Body of pancreas (tissue), 4 donors: ENCODE measurements around the gene PPP1R9B. TPM values are rescaled to one million over a fixed set of nuclear protein-coding genes. Genes with fewer than 3 reads are reported as not detected.

ENCODE experiments used
- ATAC-seq: fragments of 150-250 bp; one replicate; pipeline ENCODE4 v1.9.1; 2016
- DNase-seq, 4 donors: peaks; one replicate each; pipeline ENCODE4 v3.0.0-alpha.2; 2019
- H3K27ac ChIP-seq, 4 donors: fragments of 200-600 bp; sonication (generic); 1 replicate in 3 of 4; 2 replicates in 1 of 4; pipeline versions ENCODE4 v1.5.1 to v1.6.1; 2016 to 2019; ENCODE audit warnings: mild to moderate bottlenecking in 1 of 4, mixed read lengths in 1 of 4, moderate library complexity in 1 of 4
- H3K27me3 ChIP-seq, 2 donors: fragments of 200-600 bp; sonication (generic); one replicate each; pipeline ENCODE4 v1.6.0; 2016; ENCODE audit warnings: mild to moderate bottlenecking in 1 of 2
- H3K36me3 ChIP-seq, 2 donors: fragments of 200-600 bp; sonication (generic); replicated peaks in 1 of 2; 2 replicates each; pipeline ENCODE4 v1.5.1; 2016; ENCODE audit warnings: low read depth in 2 of 2; ENCODE audit not compliant: insufficient read depth in 1 of 2
- H3K4me1 ChIP-seq: fragments of 200-600 bp; sonication (generic); one replicate; pipeline ENCODE4 v1.6.0; 2016
- H3K4me3 ChIP-seq, 2 donors: fragments of 200-600 bp; sonication (generic); 1 replicate in 1 of 2; 2 replicates in 1 of 2; pipeline ENCODE4 v1.5.1; 2016 to 2019
- H3K9me3 ChIP-seq, 3 donors: fragments of 200-600 bp; sonication (generic); 1 replicate in 2 of 3; 2 replicates in 1 of 3; pipeline ENCODE4 v1.5.1; 2016
- CTCF ChIP-seq, 7 experiments: fragments of 450-650 bp in 4 of 7; fragments of 200-600 bp in 3 of 7; sonication (generic) in 3 of 7; IDR thresholded peaks; one replicate each; pipeline ENCODE4 v1.5.1; 2016 to 2019; ENCODE audit warnings: antibody characterized with exemption in 7 of 7
- POLR2A ChIP-seq, 3 donors: fragments of 450-650 bp; IDR thresholded peaks; one replicate each; pipeline ENCODE4 v1.6.1; 2016; ENCODE audit warnings: antibody characterized with exemption in 3 of 3, mild to moderate bottlenecking in 2 of 3
- WGBS, 2 donors: methylation state at CpG; one replicate each; pipeline ENCODE4 v1.1.5; 2017; 5-methylcytosine and 5-hydroxymethylcytosine counted together
- intact Hi-C: fragments of 100-400 bp; cut with DNase I; formaldehyde crosslinking; loops from one replicate; pipeline ENCODE4 v1.15.1; 2023
- total RNA-seq, 2 donors: library from RNA; depleted of rRNA; stranded (reverse); fragments of >200 nt; gene quantifications; one replicate each; pipeline ENCODE4 v1.1.0, GENCODE V29; 2016

The PPP1R9B gene
- total RNA-seq, 2 donors from 2014 or later: 20.0 to 31.0 TPM

- no peaks in the 10 kb centered on the region for H3K36me3 ChIP-seq
- WGBS, 2 donors: 43 to 72% methylated on average over 4 to 6 of the region's 6 CpGs
- peaks cover 0 to 10% of the 10 kb centered on the region in 2 donors for H3K27me3 ChIP-seq
- intact Hi-C loops: no loop called here
- no peak overlapping the region for H3K27ac ChIP-seq
- no peaks in the 10 kb centered on the region for H3K9me3 ChIP-seq
- no peak for ATAC-seq
- no peak for DNase-seq
- TF ChIP-seq CTCF (IDR thresholded peaks at IDR 0.05) (no peak), POLR2A (IDR thresholded peaks at IDR 0.05) (no peak)
- H3K4me3 ChIP-seq: no peak overlapping the region
- H3K4me1 ChIP-seq: peaks cover 27% of the 10 kb centered on the region
Measured at GRCh38 chr17:50196826-50197225, 46.3 kb upstream of the PPP1R9B start.

GRCh38 chr17:50196036-50196435, 45.6 kb upstream of the PPP1R9B start:
- Histone ChIP-seq H3K9me3 (no peaks in the 10 kb centered on the region), H3K4me1 (peaks cover 25% of the 10 kb centered on the region), H3K27me3 (peaks cover 0 to 2% of the 10 kb centered on the region in 2 donors), H3K27ac (no peak overlapping the region), H3K4me3 (no peak overlapping the region), H3K36me3 (no peaks in the 10 kb centered on the region)
- intact Hi-C loops: no loop called here
- ATAC-seq: no peak
- DNase-seq: no peak
- TF ChIP-seq CTCF (IDR thresholded peaks at IDR 0.05) (no peak), POLR2A (IDR thresholded peaks at IDR 0.05) (no peak)
- WGBS, 2 donors: 77% methylated on average over 5 of the region's 5 CpGs; no CpG with 5 or more reads in 1 of the 2 donors

GRCh38 chr17:50194934-50195865, 44.7 kb upstream of the PPP1R9B start:
- Histone ChIP-seq H3K36me3 (no peaks in the 10 kb centered on the region), H3K4me3 (no peak overlapping the region), H3K9me3 (no peaks in the 10 kb centered on the region), H3K27ac (no peak overlapping the region), H3K4me1 (peaks cover 17% of the 10 kb centered on the region), H3K27me3 (no peaks in the 10 kb centered on the region)
- no peak for ATAC-seq
- DNase-seq: no peak
- TF ChIP-seq CTCF (IDR thresholded peaks at IDR 0.05) (no peak), POLR2A (IDR thresholded peaks at IDR 0.05) (no peak)
- WGBS, 2 donors: 66 to 77% methylated on average over 15 to 17 of the region's 17 CpGs
- intact Hi-C loops: no loop called here

GRCh38 chr17:50194140-50194933, 43.9 kb upstream of the PPP1R9B start:
- no peaks in the 10 kb centered on the region for H3K36me3 ChIP-seq
- no peaks in the 10 kb centered on the region for H3K9me3 ChIP-seq

More at GRCh38 chr17:50194140-50194933, 43.9 kb upstream of the PPP1R9B start:
- intact Hi-C loops: no loop called here
- H3K27me3 ChIP-seq: no peaks in the 10 kb centered on the region
- WGBS, 2 donors: 69 to 79% methylated on average over 9 to 25 of the region's 25 CpGs
- H3K4me1 ChIP-seq: peaks cover 8% of the 10 kb centered on the region
- TF ChIP-seq CTCF (IDR thresholded peaks at IDR 0.05): no peak
- no peak for TF ChIP-seq POLR2A (IDR thresholded peaks at IDR 0.05)
- ATAC-seq: no peak
- H3K4me3 ChIP-seq: no peak overlapping the region
- H3K27ac ChIP-seq: no peak overlapping the region
- no peak for DNase-seq
